HG03571 (cell line): ENCODE data around the gene FAM120B.

Experiments used
- ATAC-seq: cut with Tn5 transposase; IDR thresholded peaks from one replicate; pipeline ENCODE4 v1.9.1; 2021; ENCODE audit not compliant: unreplicated experiment

FAM120B gene

DNA sequence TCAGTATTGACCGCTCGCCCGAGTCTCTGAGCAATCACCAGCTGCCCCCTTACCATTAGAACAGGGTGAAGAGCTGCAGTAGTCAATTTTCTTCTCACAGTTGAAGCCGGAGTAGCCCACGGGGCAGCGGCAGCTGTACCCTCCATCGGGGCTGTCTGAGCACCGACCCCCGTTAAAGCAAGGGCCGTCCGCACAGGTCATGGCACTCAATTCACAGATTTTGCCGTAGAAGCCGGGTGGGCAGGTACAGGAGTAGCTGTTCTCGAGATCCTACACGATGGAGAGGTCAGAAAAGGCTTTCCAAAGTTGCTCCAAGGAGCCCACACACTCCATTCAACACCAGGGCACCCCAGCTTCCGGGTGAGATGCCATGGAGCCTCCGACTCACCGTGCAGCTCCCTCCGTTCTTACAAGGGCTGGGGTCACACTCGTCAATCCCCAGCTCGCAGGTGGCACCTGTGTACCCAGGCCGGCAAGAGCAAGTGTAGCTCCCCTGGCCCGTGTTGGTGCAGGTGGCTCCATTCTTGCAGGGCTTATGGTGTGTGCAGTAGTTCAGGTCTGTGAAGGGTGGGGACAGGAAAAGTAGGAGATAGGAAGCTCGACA, 21.6 kb upstream of the FAM120B start:
- no peak for ATAC-seq

DNA sequence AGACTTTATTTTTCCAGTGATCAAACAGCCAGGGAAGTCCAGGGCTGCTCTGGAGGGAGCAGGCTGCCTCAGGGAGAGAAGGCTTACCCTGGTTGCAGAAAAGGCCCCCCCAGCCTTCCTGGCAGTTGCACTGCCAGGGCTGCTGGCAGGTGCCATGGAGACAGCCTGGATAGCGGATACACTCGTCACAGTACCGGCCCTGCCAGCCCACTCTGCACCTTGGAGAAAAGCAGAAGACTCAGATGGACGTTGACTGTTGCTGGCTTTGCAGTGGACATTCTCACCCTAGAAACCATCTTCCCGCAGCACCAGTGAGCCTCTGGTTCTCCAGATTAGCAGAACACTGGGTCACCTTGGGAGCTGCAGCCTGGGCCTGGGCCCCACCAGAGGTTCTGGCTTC, 21.1 kb upstream of the FAM120B start:
- ATAC-seq = no peak

DNA sequence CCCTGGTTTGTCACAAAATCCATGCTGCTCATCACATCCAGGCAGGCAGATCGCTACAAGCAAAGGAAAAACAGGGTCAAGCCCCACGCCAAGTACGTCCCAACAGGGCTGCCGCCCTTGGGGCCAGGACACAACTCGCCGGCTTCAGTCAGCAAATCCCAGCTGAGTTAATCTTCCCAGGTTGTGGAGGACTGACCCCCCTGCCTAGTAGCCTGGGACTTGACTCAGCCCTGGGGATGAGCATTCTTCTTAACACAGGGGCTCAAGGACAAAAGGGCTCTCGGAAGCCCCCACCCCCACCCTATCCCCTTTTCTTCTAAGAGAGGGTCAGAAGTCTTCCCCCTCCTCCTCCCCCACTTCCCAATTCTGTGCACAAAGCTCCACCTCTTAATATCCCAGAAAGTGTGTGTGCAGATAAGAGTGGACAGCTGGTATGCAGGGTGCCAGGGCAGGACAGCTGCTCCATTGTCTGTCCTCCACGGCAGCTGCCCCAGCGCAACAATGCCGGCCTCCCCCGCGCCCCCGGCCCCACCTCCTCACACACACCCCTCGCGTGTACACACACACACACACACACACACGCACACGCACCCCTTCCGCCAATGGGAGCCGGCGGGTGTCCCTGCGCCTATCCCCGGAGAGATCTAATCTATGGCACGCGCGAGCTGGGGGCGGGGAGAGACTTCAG, 20.2 kb upstream of the FAM120B start:
- ATAC-seq = no peak

DNA sequence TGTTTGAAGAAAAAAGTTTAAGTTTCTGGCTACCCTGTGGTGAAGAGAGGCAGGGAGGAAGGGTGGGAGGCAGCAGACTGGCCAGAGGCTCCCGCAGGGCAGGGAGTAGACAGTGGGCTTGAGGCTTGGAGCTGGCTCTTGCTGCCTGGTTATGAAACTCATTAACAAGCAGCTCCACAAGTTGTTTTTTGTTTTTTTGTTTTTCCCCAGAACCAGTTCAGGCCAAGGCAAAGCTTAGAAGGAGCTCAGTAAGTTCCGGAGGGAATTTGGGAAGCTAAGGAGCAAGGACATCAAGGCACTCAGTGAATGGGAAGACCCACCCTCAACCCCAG, 19.7 kb upstream of the FAM120B start:
- no peak for ATAC-seq

DNA sequence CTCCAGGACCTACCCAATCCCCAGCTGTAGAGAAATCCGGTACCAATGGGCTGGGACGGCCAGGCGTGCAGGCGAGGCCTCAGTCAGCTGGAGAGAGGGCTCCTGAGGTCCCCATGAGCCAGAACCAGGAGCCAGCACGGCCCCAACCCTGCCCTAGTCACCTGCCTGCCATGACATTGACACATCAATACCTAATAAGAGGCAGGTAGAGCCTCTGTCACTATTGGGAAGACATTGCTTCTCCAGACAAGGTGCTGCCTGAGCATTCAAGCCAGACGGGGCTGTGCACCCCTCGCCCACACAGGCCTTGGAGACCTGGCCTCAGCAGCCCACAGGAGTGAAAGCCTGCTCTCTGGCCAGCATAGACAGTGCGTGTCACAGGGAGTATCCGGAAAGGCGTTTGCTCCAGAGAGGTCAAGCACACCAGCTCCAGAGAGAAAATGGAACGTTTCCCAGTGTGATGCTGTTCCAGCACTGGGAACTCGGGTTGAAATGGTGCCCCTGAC, 19.1 kb upstream of the FAM120B start:
- ATAC-seq = no peak

DNA sequence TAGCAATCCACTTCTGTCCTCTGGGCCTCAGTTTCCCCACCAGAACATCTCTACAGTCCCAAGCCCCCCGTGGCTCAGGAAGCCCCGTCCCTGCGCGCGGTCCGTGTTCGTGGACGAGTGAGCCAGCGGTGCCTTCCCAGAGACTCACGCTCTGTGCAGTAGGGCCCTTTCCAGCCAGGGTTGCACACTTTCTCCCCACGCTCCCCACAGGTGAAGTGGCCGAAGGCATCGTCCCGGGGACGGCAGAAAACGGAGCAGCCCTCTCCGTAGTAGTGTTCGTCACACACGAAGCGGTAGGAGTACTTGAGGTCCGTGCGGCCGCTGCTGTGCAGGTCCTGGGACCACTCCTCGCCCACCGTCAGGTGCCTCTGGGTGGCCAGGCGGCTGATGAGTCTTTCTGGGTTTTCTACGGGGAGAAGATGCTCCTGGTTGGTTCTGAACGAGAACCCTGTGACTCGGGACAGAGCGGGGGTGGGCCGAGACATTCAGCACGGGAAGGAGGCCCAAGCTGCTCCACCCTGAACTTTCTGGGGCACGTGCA, 18.4 kb upstream of the FAM120B start:
- no peak for ATAC-seq

DNA sequence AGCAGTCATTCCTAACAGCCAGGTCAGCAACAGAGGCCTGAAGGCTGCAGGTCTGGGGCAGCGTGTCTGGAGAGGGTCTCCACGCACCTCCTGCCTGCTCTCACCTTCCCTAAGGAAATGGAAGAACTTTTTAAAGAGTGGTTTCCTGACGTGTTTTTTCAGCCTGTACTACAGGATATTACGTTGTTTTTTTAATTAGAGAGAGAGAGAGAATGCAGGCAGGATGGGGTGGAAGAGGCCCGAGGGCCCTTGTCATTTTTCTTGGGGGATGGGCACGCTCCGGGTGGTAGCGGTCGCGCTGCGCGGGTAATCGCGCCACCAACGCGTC, 17.7 kb upstream of the FAM120B start:
- ATAC-seq = no peak

DNA sequence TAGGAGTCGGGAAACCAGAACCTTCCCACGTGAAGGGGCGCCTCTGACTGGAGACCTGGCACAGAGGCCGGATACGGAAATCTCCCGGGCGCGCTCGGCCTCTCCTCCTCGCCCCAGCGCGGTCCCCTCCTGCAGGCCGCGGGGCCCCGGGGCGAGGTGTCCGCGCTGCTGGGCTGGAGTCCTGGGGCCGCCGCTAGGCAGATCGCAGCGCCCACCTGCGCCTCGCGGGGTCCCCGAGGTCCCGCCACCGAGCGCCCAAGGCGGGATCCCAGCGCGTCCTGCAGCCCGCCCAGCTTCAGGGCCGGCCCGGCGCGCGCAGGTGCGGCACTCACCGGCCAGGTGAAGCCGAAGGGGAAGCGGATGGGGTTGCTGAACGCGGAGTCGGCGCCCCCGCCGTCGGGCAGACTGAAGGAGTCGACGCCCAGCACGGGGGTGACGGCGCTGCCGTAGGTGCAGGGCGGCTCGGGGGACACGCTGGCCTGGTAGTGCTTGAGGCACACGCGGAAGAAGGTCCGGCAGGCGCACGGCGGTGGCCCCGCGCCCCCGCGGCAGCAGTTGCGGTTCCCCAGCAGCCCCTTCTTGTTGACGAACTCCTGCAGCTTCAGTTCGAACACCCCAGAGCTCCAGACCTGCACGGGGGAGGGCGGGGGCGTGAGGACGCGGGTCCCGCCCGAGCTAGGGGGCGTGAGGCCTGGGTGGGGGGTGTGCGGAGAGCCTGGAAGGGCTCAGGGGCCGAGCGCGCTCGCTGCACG, 17.2 kb upstream of the FAM120B start:
- ATAC-seq = no peak

DNA sequence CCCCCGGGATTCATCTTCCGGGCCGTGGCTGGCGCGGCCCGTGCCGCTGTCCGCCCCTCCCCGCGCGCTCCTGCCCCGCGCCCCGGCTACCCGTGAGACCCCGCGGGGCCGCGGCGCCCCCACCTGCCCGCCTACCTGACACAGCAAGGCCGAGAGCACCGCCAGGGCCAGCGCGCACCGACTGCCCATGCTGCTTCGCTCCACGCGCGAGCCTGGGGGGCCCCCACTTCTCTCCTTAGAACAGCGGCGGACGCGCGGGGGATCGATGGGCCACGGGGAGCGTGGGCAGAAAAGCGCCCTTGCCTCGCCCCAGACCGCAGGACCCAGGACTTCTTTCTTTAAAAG, 16.6 kb upstream of the FAM120B start:
- no peak for ATAC-seq

DNA sequence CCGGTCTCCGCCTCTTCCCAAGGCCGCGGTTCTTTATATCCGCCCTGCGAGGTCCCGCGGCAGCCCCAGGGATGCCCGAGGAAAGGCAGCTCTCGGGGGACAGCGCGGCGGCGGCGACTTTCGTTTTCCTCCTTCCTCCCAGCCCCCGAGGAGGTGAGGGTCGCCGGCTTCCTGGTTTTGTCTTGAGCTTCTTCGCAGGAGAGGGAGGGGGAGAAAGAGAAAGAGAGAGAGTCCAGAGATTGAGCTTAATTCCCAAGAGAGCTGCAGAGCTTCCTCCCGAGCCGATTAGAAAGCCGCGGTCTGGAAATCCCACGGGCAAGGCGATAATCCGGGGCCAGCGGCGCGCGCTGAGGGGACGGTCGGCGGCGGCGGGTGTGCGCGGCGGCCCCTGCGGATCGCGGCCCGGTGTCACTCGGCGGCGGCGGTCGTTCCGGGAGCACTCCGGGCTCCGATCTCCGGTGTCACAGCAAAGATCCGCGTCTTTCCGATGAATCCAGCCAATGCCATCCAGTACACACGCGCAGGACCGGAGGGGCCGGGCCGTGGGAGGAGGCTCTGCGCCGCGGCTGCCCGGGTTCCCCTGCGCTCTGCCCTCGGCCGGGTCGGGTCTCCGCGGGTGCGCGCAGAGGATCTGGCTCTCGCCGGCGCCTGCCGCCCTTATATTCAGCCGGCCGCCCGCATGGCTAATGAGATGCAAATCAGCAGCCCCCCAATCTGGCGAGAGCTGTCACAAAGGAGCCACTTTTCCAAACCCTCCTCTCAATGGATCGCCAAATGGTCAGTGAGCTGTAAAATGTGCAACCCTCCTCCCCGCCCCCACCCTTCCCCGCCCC, 16.0 kb upstream of the FAM120B start, which contains the start of gene DLL1:
Gene DLL1, minus strand, starts transcription at position 783 of the 833 bp plus-strand sequence. CDS start 939 bp downstream, outside the sequence.
- ATAC-seq = no peak

DNA sequence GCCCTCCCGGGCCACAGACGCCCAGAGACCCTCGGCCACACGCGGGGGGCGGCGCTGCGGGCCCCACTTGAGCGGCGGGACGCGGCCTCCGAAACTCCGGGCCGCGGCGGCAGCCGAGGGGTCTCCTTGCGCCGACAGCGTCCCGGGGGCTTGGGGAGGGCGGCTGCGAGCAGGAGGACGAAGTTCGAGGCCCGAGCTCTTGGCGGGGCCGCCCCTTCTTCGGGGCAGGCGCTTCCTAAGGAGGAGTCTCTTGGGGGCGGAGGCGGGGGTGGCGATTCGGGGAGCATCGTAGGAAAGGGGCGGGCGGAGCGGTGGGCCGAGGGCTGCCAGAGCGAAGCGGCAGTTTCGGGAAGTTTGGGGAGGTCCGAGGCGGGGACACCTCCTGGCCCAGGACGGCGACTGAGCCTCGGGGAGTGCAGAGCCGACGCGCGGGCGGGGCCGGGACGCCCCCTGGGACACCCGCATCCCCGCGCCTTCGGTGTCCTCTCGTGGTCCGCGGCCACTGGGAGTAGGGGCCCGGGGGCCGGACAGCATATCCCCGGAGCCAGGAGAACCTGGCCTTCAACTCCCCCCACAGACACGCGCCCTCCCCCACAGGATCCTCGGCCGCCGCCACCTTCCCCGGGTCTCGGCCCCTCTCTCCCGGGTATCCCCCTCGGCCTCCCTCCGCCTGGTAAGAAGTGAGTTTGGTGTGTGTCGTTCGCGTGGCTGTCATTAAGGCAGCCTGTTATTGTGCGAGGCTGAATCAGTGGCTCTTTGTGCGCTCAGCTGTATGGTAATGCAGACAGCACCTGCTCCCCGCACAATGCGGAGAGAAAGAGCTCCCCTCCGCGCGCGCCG, 15.1 kb upstream of the FAM120B start:
- ATAC-seq = no peak

DNA sequence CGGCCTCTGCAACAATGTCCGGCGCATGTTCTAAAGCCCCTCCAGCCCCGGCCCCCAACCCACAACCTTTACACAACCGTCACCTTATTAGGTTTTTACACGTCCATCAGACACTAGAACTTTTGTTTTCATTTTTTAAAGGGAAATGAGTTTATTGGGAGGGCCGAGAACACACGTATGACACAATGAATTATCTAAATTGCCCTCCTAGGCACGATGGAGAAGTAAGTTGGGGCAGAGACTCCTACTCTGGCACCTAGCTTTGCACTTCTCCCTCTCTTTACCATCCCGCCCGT, 14.5 kb upstream of the FAM120B start:
- no peak for ATAC-seq

DNA sequence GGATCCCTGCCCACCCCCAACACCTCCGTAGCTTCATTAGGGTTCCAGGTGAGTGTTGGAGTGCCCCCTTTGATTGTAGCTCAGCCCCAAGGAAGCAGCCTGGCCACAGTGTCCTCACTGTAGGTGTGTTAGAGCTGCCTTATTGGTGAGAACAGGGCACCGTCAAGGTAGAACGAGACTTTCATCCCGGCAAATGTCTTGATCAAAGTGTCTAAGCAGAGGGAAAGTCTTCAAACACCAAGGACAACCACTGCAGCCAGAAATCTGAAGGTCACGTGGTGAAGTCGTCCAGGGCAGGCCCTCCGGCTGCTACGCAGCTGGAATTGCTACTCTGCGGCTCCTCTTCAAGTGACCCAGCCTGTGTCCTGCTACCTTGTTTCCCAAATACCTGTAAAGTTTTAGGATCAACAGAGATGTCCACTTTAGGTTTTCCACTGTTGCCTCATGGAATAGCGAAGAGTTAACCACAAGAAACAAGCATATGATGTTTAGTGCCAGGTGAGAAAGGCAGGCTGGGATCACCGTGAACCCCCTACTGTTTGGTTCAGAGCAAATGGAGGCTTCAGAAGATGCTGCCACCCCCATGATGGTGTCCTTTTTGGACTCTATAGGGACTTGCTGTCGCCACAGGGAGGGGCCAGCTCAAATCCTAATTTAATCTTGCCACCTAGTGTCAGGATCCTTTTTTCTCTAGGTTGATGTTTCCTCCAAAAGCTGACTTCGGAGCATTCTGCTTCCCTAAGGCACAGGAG, 14.0 kb upstream of the FAM120B start:
- ATAC-seq = no peak

DNA sequence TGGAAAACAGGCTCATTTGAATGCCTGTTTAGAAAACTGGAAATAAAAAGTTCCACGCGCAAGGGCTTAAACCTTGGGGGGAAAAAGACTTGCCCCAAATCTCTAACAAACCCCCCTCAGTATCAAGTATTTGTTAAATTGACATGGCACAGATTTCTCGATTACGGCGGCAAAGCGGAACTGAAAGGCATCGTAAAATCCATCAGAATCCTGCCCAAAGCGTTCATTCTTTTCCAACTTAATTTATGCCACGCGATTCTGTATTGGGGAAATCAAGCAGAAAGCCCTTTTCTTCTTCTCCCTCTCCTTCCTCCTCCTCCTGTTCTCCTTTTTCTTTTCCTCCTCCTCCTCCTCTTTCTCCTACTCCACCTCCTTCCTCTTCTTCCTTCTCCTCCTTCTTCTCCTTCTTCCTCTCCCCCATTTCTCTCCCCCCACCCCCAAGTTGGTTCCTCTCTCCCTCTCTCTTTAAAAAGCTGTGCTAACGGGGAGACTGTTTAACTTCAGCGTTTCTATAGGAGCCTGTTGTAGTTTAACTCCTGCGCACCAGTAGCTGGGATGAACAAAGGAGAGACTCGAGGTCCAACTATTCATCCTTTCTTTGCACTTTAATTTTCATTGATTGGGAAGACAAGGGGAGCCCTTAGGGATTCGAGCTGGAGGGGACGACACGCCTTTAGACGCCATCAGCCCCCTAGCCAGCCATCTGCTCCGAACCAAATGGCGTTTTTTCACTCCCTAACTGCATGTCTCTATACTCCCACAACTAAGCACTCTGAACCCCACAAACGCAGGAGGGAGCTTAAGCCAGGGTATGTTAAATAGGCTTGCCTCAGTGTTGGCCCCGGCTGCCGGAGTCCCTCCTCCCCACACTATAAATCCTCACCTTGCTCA, 13.0 kb upstream of the FAM120B start:
- ATAC-seq = no peak

DNA sequence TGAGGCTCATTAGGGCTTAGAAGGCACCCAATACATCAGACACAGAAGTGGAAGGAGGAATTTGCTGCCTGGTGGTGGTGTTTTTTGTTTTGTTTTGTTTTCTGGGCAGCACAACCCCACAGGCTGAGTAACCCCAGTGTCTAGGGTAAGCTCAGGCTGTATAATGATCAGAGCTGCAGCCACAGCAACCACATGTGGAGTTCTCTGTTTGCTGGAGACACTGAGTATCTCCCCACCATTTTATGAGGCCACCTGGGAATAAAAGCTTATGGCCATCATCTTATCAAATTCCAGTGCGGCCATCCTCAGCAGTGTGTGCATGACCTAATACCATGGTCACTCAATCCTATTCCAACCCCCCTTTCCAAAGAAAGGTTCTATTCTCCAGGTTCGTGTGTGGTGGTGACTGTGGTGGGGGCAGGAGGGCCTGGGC, 12.2 kb upstream of the FAM120B start:
- ATAC-seq = no peak

DNA sequence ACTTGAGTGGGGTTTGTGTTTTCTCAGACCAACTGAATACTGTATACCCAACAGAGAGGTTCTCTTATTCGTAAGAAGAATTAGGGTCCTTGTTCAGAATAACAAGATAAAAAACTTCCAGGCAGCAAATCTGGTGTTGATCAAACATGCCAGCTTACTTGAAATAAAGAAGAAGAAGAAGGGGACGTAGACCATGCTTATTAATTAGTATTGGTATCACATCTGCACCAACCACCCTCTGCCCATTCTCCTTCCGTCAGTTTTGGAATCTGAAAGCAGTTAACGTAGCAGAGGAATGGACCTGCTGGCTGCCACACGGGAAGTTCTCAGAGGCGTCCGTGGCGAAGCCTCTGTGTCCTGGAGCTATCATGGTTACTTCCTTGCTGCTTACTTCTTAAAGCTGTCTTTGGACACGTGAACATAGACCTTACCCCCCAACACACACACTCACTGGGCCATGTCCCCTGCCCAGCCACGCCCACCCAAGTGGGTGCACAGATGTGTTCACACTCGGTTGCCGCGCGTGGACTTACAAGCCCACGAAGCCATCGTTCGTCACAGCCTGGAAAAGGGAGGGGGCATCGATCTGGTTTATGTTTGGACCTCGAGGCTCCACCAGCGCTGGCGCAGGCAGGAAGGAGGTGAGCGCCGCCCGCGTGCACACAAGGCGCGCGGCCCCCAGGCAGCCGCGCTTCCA, 11.6 kb upstream of the FAM120B start:
- no peak for ATAC-seq

DNA sequence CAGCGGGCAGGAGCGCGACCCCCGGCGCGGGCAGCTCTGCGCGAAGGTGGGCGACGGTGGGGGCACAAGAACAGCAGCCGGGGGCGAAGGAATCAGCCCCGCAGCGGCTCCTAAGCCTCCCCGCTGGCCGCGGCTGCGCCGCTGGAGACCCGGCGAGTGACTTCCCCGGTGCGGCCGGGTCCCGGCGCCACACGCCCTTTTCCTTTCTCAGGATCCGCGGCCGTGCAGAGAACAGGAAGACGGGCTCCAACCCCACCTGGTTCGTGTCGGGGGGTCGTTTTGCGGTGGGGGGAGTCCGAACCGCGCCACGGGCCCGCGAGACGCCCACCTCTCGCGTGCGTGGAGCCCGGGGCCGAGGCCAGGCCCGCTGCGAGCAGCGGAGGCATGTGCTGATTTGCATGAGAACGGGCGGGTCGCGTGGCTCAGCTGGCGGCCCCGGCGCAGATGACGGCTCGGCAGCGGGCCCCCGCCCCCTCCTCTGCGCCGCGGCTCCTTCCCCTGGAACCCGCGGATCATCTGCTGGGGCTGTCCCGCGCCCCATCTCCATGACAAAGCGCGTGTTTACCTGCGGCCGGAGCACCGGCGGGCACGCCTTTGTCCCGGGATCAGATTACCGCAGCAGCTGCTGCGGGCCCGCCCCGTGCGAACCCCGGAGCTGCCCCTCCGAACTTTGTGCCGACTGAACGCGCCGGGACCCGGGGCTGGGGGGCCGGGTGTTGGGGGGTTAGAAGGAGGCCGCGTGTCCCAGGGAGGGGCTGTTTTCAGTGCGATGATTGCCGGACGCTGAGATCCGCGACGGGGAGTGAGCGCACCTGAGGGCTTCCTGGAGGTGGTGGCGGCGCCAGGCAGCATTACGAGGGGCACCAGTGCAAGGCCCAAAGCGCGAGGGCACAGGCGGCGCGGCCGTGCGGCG, 10.8 kb upstream of the FAM120B start:
- peak; percentile 48 for ATAC-seq
